K562 (cell line): ENCODE measurements around the gene CMIP. TPM values are rescaled to one million over a fixed set of nuclear protein-coding genes. Genes with fewer than 3 reads are reported as not detected.

Experiments used
- MEF2D ChIP-seq: conservative IDR thresholded peaks from 2 replicates; pipeline ENCODE4 v1.6.1; 2016; ENCODE audit warnings: low read depth, missing genetic modification characterization, missing compliant biosample characterization
- RB1 ChIP-seq: fragments of 450-650 bp; IDR thresholded peaks from 2 replicates; pipeline ENCODE4 v1.6.1; 2017; ENCODE audit warnings: low read depth, mild to moderate bottlenecking
- RCOR1 ChIP-seq, 2 experiments: IDR thresholded peaks; 2 replicates each; pipeline ENCODE4 v1.6.1; 2012; ENCODE audit warnings: low read depth in 2 of 2, low read length in 2 of 2, borderline replicate concordance in 1 of 2, improper control_type of control experiment in 1 of 2
- ZFP30 ChIP-seq: fragments of 250-450 bp; sonication (Bioruptor Pico); IDR thresholded peaks from 2 replicates; pipeline ENCODE4 v1.8.0; 2022; ENCODE audit warnings: moderate library complexity, mild to moderate bottlenecking, inconsistent platforms, borderline replicate concordance
- ZNF232 ChIP-seq: sonication (generic); formaldehyde crosslinking; IDR thresholded peaks from 2 replicates; pipeline ENCODE4 v1.8.0; 2022; ENCODE audit warnings: mild to moderate bottlenecking, missing genetic modification reagents
- ZNF354B ChIP-seq: fragments of 250-450 bp; sonication (Bioruptor Pico); IDR thresholded peaks from 2 replicates; pipeline ENCODE4 v1.4.0; 2020
- polyA plus RNA-seq, 8 experiments: library from polyadenylated mRNA; depleted of rRNA in 4 of 8; stranded (reverse) in 5 of 8; unstranded in 3 of 8; fragments of >200 nt; fragmentation: Nextera tagmentation in 2 of 8; fragmentation: Illumina TruSeq in 1 of 8; extraction: Ambion mirVana in 2 of 8; extraction: Trizol in 1 of 8; gene quantifications; 2 replicates each; pipeline versions ENCODE4 v1.2.1 to v1.2.3, GENCODE V29; 2011 to 2014; ENCODE audit warnings: inconsistent platforms in 1 of 8, missing spikeins in 1 of 8
- total RNA-seq, 7 experiments: library from RNA; depleted of rRNA in 6 of 7; stranded (reverse); fragments of >200 nt in 6 of 7; fragmentation: Illumina TruSeq in 2 of 7; extraction: Trizol in 2 of 7; gene quantifications; 2 replicates each; pipeline versions ENCODE4 v1.2.1 to v1.2.3, GENCODE V29; 2011 to 2021; ENCODE audit warnings: low replicate concordance in 1 of 7
- TF ChIP-seq, protein P1 (sequence below): fragments of 450-650 bp; formaldehyde crosslinking; IDR thresholded peaks from 2 replicates; pipeline ENCODE4 v1.4.0; 2022; ENCODE audit warnings: mild to moderate bottlenecking, moderate library complexity
- TF ChIP-seq, protein P2 (sequence below): fragments of 250-450 bp; sonication (Bioruptor Pico); IDR thresholded peaks from 2 replicates; pipeline ENCODE4 v1.5.1; 2021; ENCODE audit warnings: mild to moderate bottlenecking
- TF ChIP-seq, protein P3 (sequence below): fragments of 450-650 bp; IDR thresholded peaks from 2 replicates; pipeline ENCODE4 v1.6.1; 2018; ENCODE audit not compliant: partially characterized antibody
- TF ChIP-seq, protein P4 (sequence below), 3 experiments: fragments of 200-800 bp in 1 of 3; sonication (Bioruptor generic) in 1 of 3; sonication (generic) in 1 of 3; formaldehyde crosslinking in 1 of 3; IDR thresholded peaks; 2 replicates each; pipeline versions ENCODE4 v1.6.1 to v1.8.0; 2016 to 2022; ENCODE audit warnings: mild to moderate bottlenecking in 2 of 3, missing compliant biosample characterization in 2 of 3, missing genetic modification characterization in 2 of 3, missing genetic modification reagents in 1 of 3
- TF ChIP-seq, protein P5 (sequence below): fragments of 150-350 bp; IDR thresholded peaks from 2 replicates; pipeline ENCODE4 v1.6.1; 2014; ENCODE audit warnings: low read depth, mild to moderate bottlenecking, low read length, borderline replicate concordance
- TF ChIP-seq, protein P6 (sequence below), 2 experiments: fragments of 450-650 bp; conservative IDR thresholded peaks; 2 replicates each; pipeline ENCODE4 v1.6.1; 2017; ENCODE audit warnings: mild to moderate bottlenecking in 2 of 2, moderate library complexity in 2 of 2

Gene CMIP
- total and polyA plus RNA-seq, 9 of the 15 experiments (the other 6 are each of a cell fraction or from before 2014, with no cell fraction given) = 0.94 to 82.5 (median 10.3) TPM

DNA sequence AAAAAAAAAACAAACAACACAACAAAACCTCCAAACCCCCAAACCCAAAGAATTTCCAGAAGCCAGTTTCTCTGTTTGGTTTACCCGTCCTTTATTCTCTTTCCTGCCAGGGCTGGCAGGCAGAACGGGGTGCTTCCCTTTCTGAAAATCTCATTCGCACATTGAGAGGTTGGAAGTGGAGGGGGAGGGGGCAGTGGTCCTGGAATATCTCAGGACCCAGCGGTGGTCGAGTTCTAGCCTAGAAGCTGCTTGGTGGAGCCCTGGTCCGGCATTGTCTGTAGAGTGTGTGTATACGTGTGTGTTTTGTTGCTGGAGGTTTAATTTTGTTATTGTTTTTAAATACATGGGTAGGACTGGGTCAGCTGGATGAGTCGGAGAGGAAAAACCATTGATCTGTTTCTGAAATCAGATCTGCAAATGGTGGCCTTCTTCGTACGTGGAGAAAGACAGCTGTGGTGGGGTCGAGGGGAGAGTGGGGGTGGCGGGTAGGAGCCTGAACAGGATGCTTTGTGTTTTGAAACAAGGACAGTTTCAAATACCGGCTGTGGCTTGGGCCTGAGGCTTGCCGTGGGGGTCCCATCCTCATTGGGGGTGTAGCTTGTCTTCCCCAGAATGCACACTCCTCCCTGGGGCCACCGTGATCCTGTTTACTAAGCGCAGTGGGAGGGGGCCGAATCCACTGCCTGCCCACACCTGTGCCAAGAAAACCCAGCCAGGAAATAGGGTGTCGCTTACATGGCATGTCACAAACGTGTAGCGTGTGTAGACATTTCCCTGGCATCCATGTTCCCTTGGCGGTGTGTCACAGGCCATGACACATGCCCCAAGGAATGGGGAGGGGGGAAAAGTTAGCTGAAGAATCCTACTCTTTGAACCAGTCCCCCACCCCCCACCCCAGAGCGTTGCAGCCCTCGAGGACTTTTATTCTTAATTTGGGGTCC, 1.6 kb downstream of the CMIP start (continued):
- TF ChIP-seq, protein P1, sequence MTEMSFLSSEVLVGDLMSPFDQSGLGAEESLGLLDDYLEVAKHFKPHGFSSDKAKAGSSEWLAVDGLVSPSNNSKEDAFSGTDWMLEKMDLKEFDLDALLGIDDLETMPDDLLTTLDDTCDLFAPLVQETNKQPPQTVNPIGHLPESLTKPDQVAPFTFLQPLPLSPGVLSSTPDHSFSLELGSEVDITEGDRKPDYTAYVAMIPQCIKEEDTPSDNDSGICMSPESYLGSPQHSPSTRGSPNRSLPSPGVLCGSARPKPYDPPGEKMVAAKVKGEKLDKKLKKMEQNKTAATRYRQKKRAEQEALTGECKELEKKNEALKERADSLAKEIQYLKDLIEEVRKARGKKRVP (CRISPR knock-in tag) = no peak
- TF ChIP-seq ZNF354B (CRISPR knock-in tag) (no peak), ZFP30 (CRISPR knock-in tag) (no peak), MEF2D (no peak), RCOR1 (IDR thresholded peaks at IDR 0.05; ENCODE audit: borderline replicate concordance in 1 of 2, low read depth in 2 of 2, low read length in 2 of 2) (no peak), RB1 (no peak), ZNF232 (CRISPR knock-in tag) (no peak)
- TF ChIP-seq, protein P2, sequence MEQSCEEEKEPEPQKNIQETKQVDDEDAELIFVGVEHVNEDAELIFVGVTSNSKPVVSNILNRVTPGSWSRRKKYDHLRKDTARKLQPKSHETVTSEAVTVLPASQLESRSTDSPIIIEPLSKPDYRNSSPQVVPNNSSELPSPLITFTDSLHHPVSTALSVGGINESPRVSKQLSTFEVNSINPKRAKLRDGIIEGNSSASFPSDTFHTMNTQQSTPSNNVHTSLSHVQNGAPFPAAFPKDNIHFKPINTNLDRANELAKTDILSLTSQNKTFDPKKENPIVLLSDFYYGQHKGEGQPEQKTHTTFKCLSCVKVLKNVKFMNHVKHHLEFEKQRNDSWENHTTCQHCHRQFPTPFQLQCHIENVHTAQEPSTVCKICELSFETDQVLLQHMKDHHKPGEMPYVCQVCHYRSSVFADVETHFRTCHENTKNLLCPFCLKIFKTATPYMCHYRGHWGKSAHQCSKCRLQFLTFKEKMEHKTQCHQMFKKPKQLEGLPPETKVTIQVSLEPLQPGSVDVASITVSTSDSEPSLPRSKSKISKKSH (CRISPR knock-in tag) = no peak
- TF ChIP-seq, protein P3, sequence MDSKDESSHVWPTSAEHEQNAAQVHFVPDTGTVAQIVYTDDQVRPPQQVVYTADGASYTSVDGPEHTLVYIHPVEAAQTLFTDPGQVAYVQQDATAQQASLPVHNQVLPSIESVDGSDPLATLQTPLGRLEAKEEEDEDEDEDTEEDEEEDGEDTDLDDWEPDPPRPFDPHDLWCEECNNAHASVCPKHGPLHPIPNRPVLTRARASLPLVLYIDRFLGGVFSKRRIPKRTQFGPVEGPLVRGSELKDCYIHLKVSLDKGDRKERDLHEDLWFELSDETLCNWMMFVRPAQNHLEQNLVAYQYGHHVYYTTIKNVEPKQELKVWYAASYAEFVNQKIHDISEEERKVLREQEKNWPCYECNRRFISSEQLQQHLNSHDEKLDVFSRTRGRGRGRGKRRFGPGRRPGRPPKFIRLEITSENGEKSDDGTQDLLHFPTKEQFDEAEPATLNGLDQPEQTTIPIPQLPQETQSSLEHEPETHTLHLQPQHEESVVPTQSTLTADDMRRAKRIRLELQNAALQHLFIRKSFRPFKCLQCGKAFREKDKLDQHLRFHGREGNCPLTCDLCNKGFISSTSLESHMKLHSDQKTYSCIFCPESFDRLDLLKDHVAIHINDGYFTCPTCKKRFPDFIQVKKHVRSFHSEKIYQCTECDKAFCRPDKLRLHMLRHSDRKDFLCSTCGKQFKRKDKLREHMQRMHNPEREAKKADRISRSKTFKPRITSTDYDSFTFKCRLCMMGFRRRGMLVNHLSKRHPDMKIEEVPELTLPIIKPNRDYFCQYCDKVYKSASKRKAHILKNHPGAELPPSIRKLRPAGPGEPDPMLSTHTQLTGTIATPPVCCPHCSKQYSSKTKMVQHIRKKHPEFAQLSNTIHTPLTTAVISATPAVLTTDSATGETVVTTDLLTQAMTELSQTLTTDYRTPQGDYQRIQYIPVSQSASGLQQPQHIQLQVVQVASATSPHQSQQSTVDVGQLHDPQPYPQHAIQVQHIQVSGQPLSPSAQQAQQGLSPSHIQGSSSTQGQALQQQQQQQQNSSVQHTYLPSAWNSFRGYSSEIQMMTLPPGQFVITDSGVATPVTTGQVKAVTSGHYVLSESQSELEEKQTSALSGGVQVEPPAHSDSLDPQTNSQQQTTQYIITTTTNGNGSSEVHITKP = no peak
- TF ChIP-seq, protein P4, sequence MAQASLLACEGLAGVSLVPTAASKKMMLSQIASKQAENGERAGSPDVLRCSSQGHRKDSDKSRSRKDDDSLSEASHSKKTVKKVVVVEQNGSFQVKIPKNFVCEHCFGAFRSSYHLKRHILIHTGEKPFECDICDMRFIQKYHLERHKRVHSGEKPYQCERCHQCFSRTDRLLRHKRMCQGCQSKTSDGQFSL (CRISPR knock-in tag; IDR thresholded peaks at IDR 0.05) = peak; percentile 67; the same call in 1 of the 2 replicates
- TF ChIP-seq, protein P4 (tag; IDR thresholded peaks at IDR 0.05) = no peak; a peak in 1 of 4 replicates
- TF ChIP-seq, protein P5, sequence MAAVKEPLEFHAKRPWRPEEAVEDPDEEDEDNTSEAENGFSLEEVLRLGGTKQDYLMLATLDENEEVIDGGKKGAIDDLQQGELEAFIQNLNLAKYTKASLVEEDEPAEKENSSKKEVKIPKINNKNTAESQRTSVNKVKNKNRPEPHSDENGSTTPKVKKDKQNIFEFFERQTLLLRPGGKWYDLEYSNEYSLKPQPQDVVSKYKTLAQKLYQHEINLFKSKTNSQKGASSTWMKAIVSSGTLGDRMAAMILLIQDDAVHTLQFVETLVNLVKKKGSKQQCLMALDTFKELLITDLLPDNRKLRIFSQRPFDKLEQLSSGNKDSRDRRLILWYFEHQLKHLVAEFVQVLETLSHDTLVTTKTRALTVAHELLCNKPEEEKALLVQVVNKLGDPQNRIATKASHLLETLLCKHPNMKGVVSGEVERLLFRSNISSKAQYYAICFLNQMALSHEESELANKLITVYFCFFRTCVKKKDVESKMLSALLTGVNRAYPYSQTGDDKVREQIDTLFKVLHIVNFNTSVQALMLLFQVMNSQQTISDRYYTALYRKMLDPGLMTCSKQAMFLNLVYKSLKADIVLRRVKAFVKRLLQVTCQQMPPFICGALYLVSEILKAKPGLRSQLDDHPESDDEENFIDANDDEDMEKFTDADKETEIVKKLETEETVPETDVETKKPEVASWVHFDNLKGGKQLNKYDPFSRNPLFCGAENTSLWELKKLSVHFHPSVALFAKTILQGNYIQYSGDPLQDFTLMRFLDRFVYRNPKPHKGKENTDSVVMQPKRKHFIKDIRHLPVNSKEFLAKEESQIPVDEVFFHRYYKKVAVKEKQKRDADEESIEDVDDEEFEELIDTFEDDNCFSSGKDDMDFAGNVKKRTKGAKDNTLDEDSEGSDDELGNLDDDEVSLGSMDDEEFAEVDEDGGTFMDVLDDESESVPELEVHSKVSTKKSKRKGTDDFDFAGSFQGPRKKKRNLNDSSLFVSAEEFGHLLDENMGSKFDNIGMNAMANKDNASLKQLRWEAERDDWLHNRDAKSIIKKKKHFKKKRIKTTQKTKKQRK = no peak
- TF ChIP-seq, protein P6, sequence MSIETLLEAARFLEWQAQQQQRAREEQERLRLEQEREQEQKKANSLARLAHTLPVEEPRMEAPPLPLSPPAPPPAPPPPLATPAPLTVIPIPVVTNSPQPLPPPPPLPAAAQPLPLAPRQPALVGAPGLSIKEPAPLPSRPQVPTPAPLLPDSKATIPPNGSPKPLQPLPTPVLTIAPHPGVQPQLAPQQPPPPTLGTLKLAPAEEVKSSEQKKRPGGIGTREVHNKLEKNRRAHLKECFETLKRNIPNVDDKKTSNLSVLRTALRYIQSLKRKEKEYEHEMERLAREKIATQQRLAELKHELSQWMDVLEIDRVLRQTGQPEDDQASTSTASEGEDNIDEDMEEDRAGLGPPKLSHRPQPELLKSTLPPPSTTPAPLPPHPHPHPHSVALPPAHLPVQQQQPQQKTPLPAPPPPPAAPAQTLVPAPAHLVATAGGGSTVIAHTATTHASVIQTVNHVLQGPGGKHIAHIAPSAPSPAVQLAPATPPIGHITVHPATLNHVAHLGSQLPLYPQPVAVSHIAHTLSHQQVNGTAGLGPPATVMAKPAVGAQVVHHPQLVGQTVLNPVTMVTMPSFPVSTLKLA (conservative IDR thresholded peaks at IDR 0.05) = 0 out of 4 replicates have a peak, but pooled peaks of 1 of the 2 experiments have one; percentile 16
